ENCODE data around the gene TOMM20.
"Not testable (repeated sequence)": the region's sequence is repeated elsewhere in the genome, so short reads cannot be mapped to it uniquely, and the experiment has no call there.

Gene TOMM20

DNA sequence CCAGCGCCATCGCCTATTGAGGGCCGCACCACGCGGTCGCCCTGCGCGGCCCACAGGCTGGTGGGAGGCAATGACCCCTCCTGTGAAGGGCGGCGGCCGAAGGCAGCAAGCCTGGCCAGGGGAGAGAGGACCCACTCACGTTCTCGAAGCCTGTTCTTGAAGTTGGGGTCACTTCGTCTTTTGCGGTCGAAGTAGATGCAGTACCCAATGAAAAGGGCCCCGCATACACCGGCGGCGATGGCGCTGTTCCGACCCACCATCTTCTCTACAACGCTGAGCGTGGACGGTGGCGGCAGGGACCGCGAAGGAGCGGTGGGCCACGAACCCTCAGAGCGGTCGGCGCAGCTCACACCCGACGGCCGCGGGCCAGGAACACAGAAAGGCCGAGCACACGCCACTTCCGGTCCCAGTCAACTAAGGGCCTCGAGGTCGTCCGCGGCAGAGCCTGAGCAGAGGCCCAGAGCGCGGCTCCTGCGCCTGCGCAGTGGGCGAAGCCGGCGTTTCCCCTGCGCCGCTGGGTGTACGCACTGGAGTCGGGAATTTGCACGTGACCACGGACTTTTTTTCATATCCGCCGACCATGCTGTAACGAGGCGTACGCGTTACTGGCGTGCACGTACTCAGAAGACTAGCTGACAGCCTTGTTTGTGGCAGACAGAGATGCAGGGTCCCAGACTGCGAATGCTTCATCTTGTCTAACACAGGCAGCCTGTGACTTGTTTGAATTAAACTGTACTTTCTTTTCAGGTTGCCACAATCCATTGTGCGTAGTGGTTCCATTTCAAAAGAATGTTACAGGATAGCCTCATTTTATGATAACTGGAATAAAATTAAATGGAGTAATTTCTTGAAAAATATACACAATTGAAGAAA lies at the start of gene TOMM20:
TSS of gene TOMM20 (minus strand) at position 382 of the 873 bp plus-strand sequence. CDS start at position 260, 122 bp downstream.
- DNase-seq, result peak; percentile 93

GRCh38 chr1:235176486-235176885 lies 47.8 kb upstream of the TOMM20 start:
- DNase-seq, result no peak

GRCh38 chr1:235169986-235170385 lies 41.3 kb upstream of the TOMM20 start:
- no peak for DNase-seq

GRCh38 chr1:235168375-235168774 lies 39.7 kb upstream of the TOMM20 start:
- no peak for DNase-seq

DNA sequence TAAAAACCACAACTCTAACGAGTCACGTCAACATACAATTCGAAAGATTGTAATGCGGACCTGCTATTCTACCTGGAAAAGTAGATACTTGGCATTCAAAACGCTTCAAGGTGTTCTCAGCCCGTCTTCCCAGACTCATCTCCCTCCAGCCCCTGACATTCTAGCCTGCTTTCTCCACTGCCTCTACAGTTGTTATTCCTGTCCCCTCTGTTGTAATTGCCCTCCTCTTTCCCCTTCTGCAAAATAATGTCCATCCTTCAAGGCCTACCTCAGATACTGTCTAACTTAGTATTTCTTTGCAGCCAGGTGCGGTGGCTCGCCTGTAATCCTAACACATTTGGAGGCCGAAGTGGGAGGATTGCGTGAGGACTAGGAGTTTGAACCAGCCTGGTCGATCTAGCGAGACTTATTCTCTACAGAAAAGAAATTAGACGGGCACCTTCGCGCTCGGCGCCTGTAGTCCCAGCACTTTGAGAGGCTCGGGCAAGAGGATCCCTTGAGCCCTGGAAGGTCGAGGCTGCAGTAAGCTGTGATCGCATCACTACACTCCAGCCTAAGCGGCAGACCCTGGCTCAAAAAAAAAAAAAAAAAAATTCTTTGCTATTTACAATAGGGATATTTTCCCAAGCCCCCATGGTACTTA lies 33.2 kb upstream of the TOMM20 start:
- DNase-seq, result no peak

- DNase-seq, result peak; percentile 93
Observed at GRCh38 chr1:235160957-235161684, 32.5 kb upstream of the TOMM20 start, which contains the start of gene RBM34. Gene RBM34 (minus strand): TSS chr1:235161250. CDS start chr1:235161226, 24 bp downstream.

- no peak for DNase-seq
Observed at GRCh38 chr1:235160383-235160956, 31.8 kb upstream of the TOMM20 start.

GRCh38 chr1:235159930-235160329 lies 31.3 kb upstream of the TOMM20 start:
- not testable (repeated sequence) for DNase-seq

GRCh38 chr1:235159284-235159683 lies 30.6 kb upstream of the TOMM20 start:
- DNase-seq, result not testable (repeated sequence)

GRCh38 chr1:235158680-235159079 lies 30.0 kb upstream of the TOMM20 start:
- no peak for DNase-seq

DNA sequence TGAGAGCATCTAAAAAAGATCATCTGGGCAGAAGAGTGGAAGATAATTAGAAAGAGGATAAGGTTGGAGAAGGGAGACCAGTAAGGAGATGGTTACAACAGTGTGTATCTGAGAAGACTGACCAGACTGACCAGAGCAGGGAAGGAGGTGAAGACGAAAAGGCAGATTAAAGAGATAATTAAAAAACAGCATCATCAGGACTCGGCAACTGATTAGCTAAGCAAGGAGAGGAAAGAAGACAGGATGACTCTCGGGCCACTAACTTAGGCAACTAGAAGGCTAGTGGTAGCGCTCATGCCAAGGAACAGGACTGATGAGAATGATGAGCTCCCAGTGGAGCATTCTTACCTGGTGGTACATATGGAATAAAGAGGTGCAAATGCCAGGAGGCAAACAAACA lies 28.5 kb upstream of the TOMM20 start:
- DNase-seq, result no peak

GRCh38 chr1:235156740-235157139 lies 28.1 kb upstream of the TOMM20 start:
- DNase-seq, result no peak

- no peak for DNase-seq
Observed at GRCh38 chr1:235156265-235156664, 27.6 kb upstream of the TOMM20 start.

GRCh38 chr1:235152235-235152634 lies 23.6 kb upstream of the TOMM20 start:
- DNase-seq, result no peak

- DNase-seq, result no peak
Observed at GRCh38 chr1:235151033-235151432, 22.4 kb upstream of the TOMM20 start.

GRCh38 chr1:235149824-235150223 lies 21.2 kb upstream of the TOMM20 start:
- DNase-seq, result no peak

- no peak for DNase-seq
Observed at GRCh38 chr1:235147269-235147668, 18.6 kb upstream of the TOMM20 start.

GRCh38 chr1:235145639-235146038 lies 17.0 kb upstream of the TOMM20 start:
- DNase-seq, result no peak

DNA sequence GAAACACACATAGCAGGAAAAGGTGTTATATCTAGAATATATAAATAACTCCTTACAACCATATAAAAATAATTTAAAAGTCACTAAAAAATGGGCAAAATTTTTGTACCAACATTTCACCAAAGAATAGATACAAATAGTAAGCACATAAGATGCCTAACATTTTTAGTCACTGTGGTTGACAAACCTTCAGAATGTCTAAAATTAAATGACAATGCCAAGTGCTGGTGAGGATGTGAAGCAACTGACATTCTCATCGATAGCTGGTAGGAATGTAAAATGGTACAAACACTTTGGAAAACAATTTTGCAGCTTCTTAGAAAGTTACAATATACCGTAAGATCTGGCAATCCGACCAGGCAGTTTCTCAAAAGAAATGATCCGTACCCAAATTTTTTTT lies 14.4 kb upstream of the TOMM20 start:
- no peak for DNase-seq

- DNase-seq, result no peak
Observed at GRCh38 chr1:235139315-235139714, 10.7 kb upstream of the TOMM20 start.

GRCh38 chr1:235138821-235139220 lies 10.2 kb upstream of the TOMM20 start:
- no peak for DNase-seq

DNA sequence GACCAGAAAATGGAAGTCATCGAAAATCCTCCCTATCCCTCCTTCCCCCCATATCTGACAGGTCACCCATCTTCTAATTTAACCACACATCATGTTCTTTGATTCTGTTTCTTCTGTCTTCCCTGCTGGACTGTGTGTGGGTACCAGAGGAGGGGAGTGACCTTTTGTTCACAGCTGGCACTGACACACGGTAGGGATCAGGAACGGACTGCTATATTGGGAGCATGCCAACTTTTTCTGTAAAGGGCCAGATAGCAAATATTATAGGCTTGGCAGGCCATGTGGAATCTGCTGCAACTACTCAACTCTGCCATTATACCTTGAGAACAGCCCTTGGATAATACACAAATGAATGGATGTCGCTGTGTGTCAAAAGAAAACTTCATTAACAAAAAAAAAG lies 7.5 kb upstream of the TOMM20 start:
- DNase-seq, result no peak

GRCh38 chr1:235134171-235134570 lies 5.5 kb upstream of the TOMM20 start:
- DNase-seq, result no peak

Measured in CD4-positive, alpha-beta T cell treated with Interleukin-6 for 4 hours (primary cell).